HepG2 (cell line): ENCODE measurements around the gene NFATC2. TPM values are rescaled to one million over a fixed set of nuclear protein-coding genes. Genes with fewer than 3 reads are reported as not detected.

Experiments
- FOXM1 ChIP-seq: sonication (generic); formaldehyde crosslinking; IDR thresholded peaks from 2 replicates; pipeline ENCODE4 v1.5.0; 2020; ENCODE audit warnings: missing genetic modification reagents
- GZF1 ChIP-seq: sonication (generic); formaldehyde crosslinking; IDR thresholded peaks from 2 replicates; pipeline ENCODE4 v1.5.1; 2020; ENCODE audit warnings: mild to moderate bottlenecking, missing genetic modification reagents
- HMGA1 ChIP-seq: sonication (generic); formaldehyde crosslinking; conservative IDR thresholded peaks from 2 replicates; pipeline ENCODE4 v1.4.0; 2020; ENCODE audit warnings: missing genetic modification reagents
- HOXA9 ChIP-seq: sonication (generic); formaldehyde crosslinking; IDR thresholded peaks from 2 replicates; pipeline ENCODE4 v1.8.1; 2022; ENCODE audit warnings: missing genetic modification reagents, mild to moderate bottlenecking, moderate library complexity, borderline replicate concordance
- KLF11 ChIP-seq: IDR thresholded peaks from 2 replicates; pipeline ENCODE4 v1.6.1; 2016; ENCODE audit warnings: missing compliant biosample characterization
- KLF16 ChIP-seq, 2 experiments: sonication (generic) in 1 of 2; formaldehyde crosslinking in 1 of 2; IDR thresholded peaks; 2 replicates each; pipeline versions ENCODE4 v1.6.1 to v1.8.0; 2016 to 2023; ENCODE audit warnings: missing genetic modification reagents in 2 of 2, missing compliant biosample characterization in 1 of 2
- MBNL3 ChIP-seq: fragments of 250-450 bp; sonication (Bioruptor Pico); conservative IDR thresholded peaks from 2 replicates; pipeline ENCODE4 v1.8.0; 2022; ENCODE audit warnings: mild to moderate bottlenecking, inconsistent platforms
- MED13 ChIP-seq: sonication (generic); formaldehyde crosslinking; IDR thresholded peaks from 2 replicates; pipeline ENCODE4 v1.5.0; 2020; ENCODE audit warnings: missing genetic modification reagents
- MIXL1 ChIP-seq: IDR thresholded peaks from 2 replicates; pipeline ENCODE4 v1.6.1; 2016
- NCOR1 ChIP-seq: fragments of 200-600 bp; sonication (generic); IDR thresholded peaks from 2 replicates; pipeline ENCODE4 v1.7.0; 2017; ENCODE audit warnings: antibody characterized with exemption, low read length, borderline replicate concordance
- NFIC ChIP-seq: IDR thresholded peaks from 2 replicates; pipeline ENCODE4 v1.6.1; 2012; ENCODE audit warnings: mild to moderate bottlenecking, low read length, inconsistent platforms
- RELA ChIP-seq: sonication (generic); formaldehyde crosslinking; IDR thresholded peaks from 2 replicates; pipeline ENCODE4 v1.4.0; 2020; ENCODE audit warnings: missing genetic modification reagents
- REXO4 ChIP-seq: sonication (generic); formaldehyde crosslinking; IDR thresholded peaks from 2 replicates; pipeline ENCODE4 v1.8.0; 2022; ENCODE audit warnings: missing genetic modification reagents, mild to moderate bottlenecking, borderline replicate concordance
- SAFB2 ChIP-seq: sonication (generic); formaldehyde crosslinking; IDR thresholded peaks from 2 replicates; pipeline ENCODE4 v1.5.1; 2020; ENCODE audit warnings: missing genetic modification reagents, low read depth, mild to moderate bottlenecking, borderline replicate concordance
- SETDB1 ChIP-seq: sonication (generic); formaldehyde crosslinking; IDR thresholded peaks from 2 replicates; pipeline ENCODE4 v1.5.1; 2020; ENCODE audit warnings: missing genetic modification reagents, mild to moderate bottlenecking, borderline replicate concordance
- ZC3H4 ChIP-seq: sonication (generic); formaldehyde crosslinking; IDR thresholded peaks from 2 replicates; pipeline ENCODE4 v1.4.0; 2020; ENCODE audit warnings: missing genetic modification reagents, borderline replicate concordance
- ZMYM2 ChIP-seq: sonication (generic); formaldehyde crosslinking; IDR thresholded peaks from 2 replicates; pipeline ENCODE4 v1.8.0; 2022; ENCODE audit warnings: mild to moderate bottlenecking, missing genetic modification reagents
- ZMYM4 ChIP-seq: sonication (generic); formaldehyde crosslinking; IDR thresholded peaks from 2 replicates; pipeline ENCODE4 v1.8.1; 2023; ENCODE audit warnings: mild to moderate bottlenecking, missing genetic modification reagents
- ZNF121 ChIP-seq: sonication (generic); formaldehyde crosslinking; IDR thresholded peaks from 2 replicates; pipeline ENCODE4 v1.5.0; 2020; ENCODE audit warnings: mild to moderate bottlenecking, missing genetic modification reagents
- ZNF160 ChIP-seq: sonication (generic); formaldehyde crosslinking; IDR thresholded peaks from 2 replicates; pipeline ENCODE4 v1.8.0; 2022; ENCODE audit warnings: mild to moderate bottlenecking, inconsistent platforms, missing genetic modification reagents
- ZNF367 ChIP-seq: sonication (generic); formaldehyde crosslinking; IDR thresholded peaks from 2 replicates; pipeline ENCODE4 v1.4.0; 2020; ENCODE audit warnings: missing genetic modification reagents, borderline replicate concordance
- ZNF484 ChIP-seq: sonication (generic); formaldehyde crosslinking; IDR thresholded peaks from 2 replicates; pipeline ENCODE4 v1.5.1; 2020; ENCODE audit warnings: mild to moderate bottlenecking, low read depth, missing genetic modification reagents, borderline replicate concordance
- ZNF83 ChIP-seq: sonication (generic); formaldehyde crosslinking; IDR thresholded peaks from 2 replicates; pipeline ENCODE4 v1.4.0; 2020; ENCODE audit warnings: missing genetic modification reagents, mild to moderate bottlenecking, borderline replicate concordance
- ZSCAN12 ChIP-seq: sonication (generic); formaldehyde crosslinking; IDR thresholded peaks from 2 replicates; pipeline ENCODE4 v1.9.0; 2021; ENCODE audit warnings: mild to moderate bottlenecking, missing genetic modification reagents
- polyA plus RNA-seq, 8 experiments: library from polyadenylated mRNA; depleted of rRNA in 3 of 8; stranded (reverse) in 7 of 8; unstranded in 1 of 8; fragments of >200 nt; fragmentation: Illumina TruSeq in 4 of 8; extraction: Trizol in 4 of 8; gene quantifications; 2 replicates each; pipeline versions ENCODE4 v1.2.1 to v1.2.3, GENCODE V29; 2011 to 2016; ENCODE audit warnings: low read depth in 4 of 8, missing spikeins in 1 of 8, mixed read lengths in 1 of 8; ENCODE audit not compliant: insufficient read depth in 1 of 8
- total RNA-seq, 5 experiments: library from RNA; depleted of rRNA; stranded (reverse); fragments of >200 nt; fragmentation: Illumina TruSeq; extraction: Trizol; gene quantifications; 2 replicates each; pipeline ENCODE4 v1.2.3, GENCODE V29; 2016; ENCODE audit warnings: low read depth in 1 of 5
- TF ChIP-seq, protein P1 (sequence below): sonication (generic); formaldehyde crosslinking; conservative IDR thresholded peaks from 2 replicates; pipeline ENCODE4 v1.4.0; 2020; ENCODE audit warnings: missing genetic modification reagents
- TF ChIP-seq, protein P2 (sequence below): sonication (generic); formaldehyde crosslinking; IDR thresholded peaks from 2 replicates; pipeline ENCODE4 v1.4.0; 2020; ENCODE audit warnings: missing genetic modification reagents
- TF ChIP-seq, protein P3 (sequence below): sonication (generic); formaldehyde crosslinking; IDR thresholded peaks from 2 replicates; pipeline ENCODE4 v1.4.0; 2020; ENCODE audit warnings: mild to moderate bottlenecking, missing genetic modification reagents

NFATC2 gene
- total and polyA plus RNA-seq, 2 of the 13 experiments (the other 11 are each of a cell fraction or from before 2014, with no cell fraction given), result 1.9 to 3.3 TPM

DNA sequence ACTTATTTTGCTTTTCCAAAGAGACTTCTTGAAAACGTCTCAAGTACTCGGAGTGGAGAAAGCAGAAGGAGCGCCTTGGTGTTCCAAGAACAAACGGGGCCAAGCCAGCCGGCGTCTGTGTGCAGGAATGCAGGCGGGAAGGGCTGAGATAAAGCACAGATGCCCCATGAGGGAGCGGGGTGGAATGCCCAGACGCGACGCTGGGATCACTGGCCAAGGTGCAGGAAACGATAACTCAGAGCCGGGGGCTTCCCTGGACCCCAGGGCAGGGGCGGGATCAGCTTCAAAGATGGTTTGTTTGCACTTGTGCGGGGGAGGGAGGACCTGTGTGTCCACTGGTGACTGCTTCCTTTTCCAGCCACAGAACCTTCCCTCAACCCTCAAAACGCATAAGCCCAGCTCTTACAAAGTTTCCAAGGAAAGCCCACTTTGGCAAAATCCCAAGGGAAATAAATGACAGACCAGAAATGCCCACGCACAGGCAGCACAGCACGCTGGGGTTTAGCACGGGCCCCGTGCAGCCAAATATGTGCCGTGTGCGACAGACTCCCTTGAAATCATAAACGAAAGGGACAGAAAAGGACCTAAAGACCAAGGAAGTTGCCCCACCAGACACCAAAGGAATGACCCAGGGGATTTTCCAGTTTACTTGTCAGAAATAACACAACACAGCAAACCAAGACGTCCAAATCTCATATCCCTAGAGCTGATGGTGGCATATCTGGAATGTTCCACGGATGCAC, 113.9 kb downstream of the NFATC2 start (continued):
- TF ChIP-seq HOXA9 (CRISPR knock-in tag) (no peak), KLF16 (CRISPR knock-in tag; IDR thresholded peaks at IDR 0.05) (no peak), ZNF160 (CRISPR knock-in tag) (peak; percentile 72), MBNL3 (CRISPR knock-in tag) (no peak), ZNF121 (CRISPR knock-in tag) (no peak), ZNF83 (CRISPR knock-in tag) (no peak), MED13 (CRISPR knock-in tag) (peak; percentile 61), FOXM1 (no peak), ZNF484 (CRISPR knock-in tag) (no peak), REXO4 (CRISPR knock-in tag) (no peak), ZMYM2 (peak; percentile 65; the same call in 1 of the 2 replicates), NFIC (no peak), NCOR1 (peak; percentile 53; the same call in 1 of the 2 replicates), SETDB1 (no peak), KLF11 (no peak), ZNF367 (CRISPR knock-in tag) (peak; percentile 47; the same call in 1 of the 2 replicates), ZC3H4 (no peak), HMGA1 (CRISPR knock-in tag) (no peak), GZF1 (CRISPR knock-in tag) (no peak), ZMYM4 (peak; percentile 64; the same call in 1 of the 2 replicates), RELA (CRISPR knock-in tag) (no peak), ZSCAN12 (CRISPR knock-in tag) (peak; percentile 59; the same call in 1 of the 2 replicates), MIXL1 (CRISPR knock-in tag) (peak; percentile 35; the same call in 1 of the 2 replicates), SAFB2 (peak; percentile 33; the same call in 1 of the 2 replicates)
- TF ChIP-seq, protein P1, sequence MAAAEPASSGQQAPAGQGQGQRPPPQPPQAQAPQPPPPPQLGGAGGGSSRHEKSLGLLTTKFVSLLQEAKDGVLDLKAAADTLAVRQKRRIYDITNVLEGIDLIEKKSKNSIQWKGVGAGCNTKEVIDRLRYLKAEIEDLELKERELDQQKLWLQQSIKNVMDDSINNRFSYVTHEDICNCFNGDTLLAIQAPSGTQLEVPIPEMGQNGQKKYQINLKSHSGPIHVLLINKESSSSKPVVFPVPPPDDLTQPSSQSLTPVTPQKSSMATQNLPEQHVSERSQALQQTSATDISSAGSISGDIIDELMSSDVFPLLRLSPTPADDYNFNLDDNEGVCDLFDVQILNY (CRISPR knock-in tag), result 0 out of 2 replicates have a peak, but pooled peaks have one; percentile 56
- TF ChIP-seq, protein P2, sequence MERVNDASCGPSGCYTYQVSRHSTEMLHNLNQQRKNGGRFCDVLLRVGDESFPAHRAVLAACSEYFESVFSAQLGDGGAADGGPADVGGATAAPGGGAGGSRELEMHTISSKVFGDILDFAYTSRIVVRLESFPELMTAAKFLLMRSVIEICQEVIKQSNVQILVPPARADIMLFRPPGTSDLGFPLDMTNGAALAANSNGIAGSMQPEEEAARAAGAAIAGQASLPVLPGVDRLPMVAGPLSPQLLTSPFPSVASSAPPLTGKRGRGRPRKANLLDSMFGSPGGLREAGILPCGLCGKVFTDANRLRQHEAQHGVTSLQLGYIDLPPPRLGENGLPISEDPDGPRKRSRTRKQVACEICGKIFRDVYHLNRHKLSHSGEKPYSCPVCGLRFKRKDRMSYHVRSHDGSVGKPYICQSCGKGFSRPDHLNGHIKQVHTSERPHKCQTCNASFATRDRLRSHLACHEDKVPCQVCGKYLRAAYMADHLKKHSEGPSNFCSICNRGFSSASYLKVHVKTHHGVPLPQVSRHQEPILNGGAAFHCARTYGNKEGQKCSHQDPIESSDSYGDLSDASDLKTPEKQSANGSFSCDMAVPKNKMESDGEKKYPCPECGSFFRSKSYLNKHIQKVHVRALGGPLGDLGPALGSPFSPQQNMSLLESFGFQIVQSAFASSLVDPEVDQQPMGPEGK (CRISPR knock-in tag), result peak; percentile 100
- TF ChIP-seq, protein P3, sequence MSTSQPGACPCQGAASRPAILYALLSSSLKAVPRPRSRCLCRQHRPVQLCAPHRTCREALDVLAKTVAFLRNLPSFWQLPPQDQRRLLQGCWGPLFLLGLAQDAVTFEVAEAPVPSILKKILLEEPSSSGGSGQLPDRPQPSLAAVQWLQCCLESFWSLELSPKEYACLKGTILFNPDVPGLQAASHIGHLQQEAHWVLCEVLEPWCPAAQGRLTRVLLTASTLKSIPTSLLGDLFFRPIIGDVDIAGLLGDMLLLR (CRISPR knock-in tag), result peak; percentile 80; the same call in 1 of the 2 replicates
